H1 (cell line): Measurements from ENCODE around the gene C12orf75. TPM values are rescaled to one million over a fixed set of nuclear protein-coding genes. Genes with fewer than 3 reads are reported as not detected.

Source experiments
- CTCF ChIA-PET: fragments of 300-600 bp; sonication (Branson Sonifier 250); formaldehyde crosslinking; loops from one replicate; lab custom pipeline; 2021; ENCODE audit not compliant: partially characterized antibody; lab: Charles Lee
- POLR2A ChIA-PET: fragments of 300-600 bp; sonication (Branson Sonifier 250); formaldehyde crosslinking; loops from one replicate; lab custom pipeline; 2021; ENCODE audit warnings: inconsistent platforms; ENCODE audit not compliant: partially characterized antibody; lab: Charles Lee
- DNase-seq, 2 experiments: peaks; one replicate each; pipeline versions ENCODE4 v3.0.0 to v3.0.0-alpha.2; 2010 to 2022; ENCODE audit warnings: low spot score in 2 of 2, low read depth in 1 of 2, mixed read lengths in 1 of 2
- FAIRE-seq: peaks from 2 replicates; lab custom pipeline; 2011; peaks lifted over from hg19 to GRCh38; lab: Jason Lieb, UNC
- H2AFZ ChIP-seq: 2 replicates; pipeline ENCODE4 v1.8.1; 2012; ENCODE audit warnings: low read length, inconsistent platforms
- H2AK5ac ChIP-seq: 2 replicates; pipeline ENCODE4 v1.6.1; 2013; ENCODE audit warnings: low read depth, low read length
- H2BK120ac ChIP-seq: replicated peaks from 2 replicates; pipeline ENCODE3; 2013; ENCODE audit warnings: low read depth, low read length, inconsistent platforms
- H2BK12ac ChIP-seq: 2 replicates; pipeline ENCODE4 v1.6.1; 2013; ENCODE audit warnings: low read depth, low read length
- H2BK15ac ChIP-seq: 2 replicates; pipeline ENCODE4 v1.6.1; 2013; ENCODE audit warnings: low read length
- H2BK20ac ChIP-seq: 2 replicates; pipeline ENCODE4 v1.6.1; 2013; ENCODE audit warnings: low read length
- H2BK5ac ChIP-seq: 2 replicates; pipeline ENCODE4 v1.6.1; 2013; ENCODE audit warnings: low read depth, low read length
- H3K14ac ChIP-seq: 2 replicates; pipeline ENCODE4 v1.6.1; 2013; ENCODE audit warnings: inconsistent platforms; ENCODE audit not compliant: insufficient read length
- H3K18ac ChIP-seq: 2 replicates; pipeline ENCODE4 v1.6.1; 2013; ENCODE audit warnings: low read length; ENCODE audit errors: extremely low read depth
- H3K23ac ChIP-seq: 2 replicates; pipeline ENCODE4 v1.6.1; 2013; ENCODE audit warnings: inconsistent platforms; ENCODE audit not compliant: insufficient read length
- H3K23me2 ChIP-seq: 2 replicates; pipeline ENCODE4 v1.6.1; 2013; ENCODE audit warnings: low read depth, low read length
- H3K27ac ChIP-seq: 2 replicates; pipeline ENCODE4 v1.6.1; 2011; ENCODE audit warnings: low read depth, low read length, inconsistent platforms
- H3K27me3 ChIP-seq, 4 experiments: replicated peaks in 1 of 4; 1 replicate in 1 of 4; 2 replicates in 3 of 4; pipeline versions ENCODE4 v1.6.1 to v1.8.1; 2011 to 2013; ENCODE audit warnings: low read length in 3 of 4, mild to moderate bottlenecking in 3 of 4, inconsistent platforms in 2 of 4, mixed read lengths in 2 of 4, moderate library complexity in 1 of 4; ENCODE audit not compliant: control insufficient read depth in 3 of 4, insufficient read depth in 3 of 4; ENCODE audit errors: extremely low read depth in 1 of 4
- H3K36me3 ChIP-seq, 4 experiments: 2 replicates each; pipeline versions ENCODE4 v1.6.1 to v1.8.1; 2011 to 2013; ENCODE audit warnings: mild to moderate bottlenecking in 4 of 4, low read length in 3 of 4, moderate library complexity in 2 of 4, control low read depth in 1 of 4, inconsistent platforms in 1 of 4; ENCODE audit not compliant: insufficient read depth in 4 of 4, control insufficient read depth in 2 of 4
- H3K4ac ChIP-seq: replicated peaks from 2 replicates; pipeline ENCODE3; 2013; ENCODE audit warnings: low read length, low read depth, mixed read lengths, inconsistent platforms; ENCODE audit not compliant: insufficient read length
- H3K4me1 ChIP-seq, 4 experiments: replicated peaks in 1 of 4; 1 replicate in 1 of 4; 2 replicates in 3 of 4; pipeline versions ENCODE4 v1.6.1 to v1.8.1; 2011 to 2013; ENCODE audit warnings: low read length in 3 of 4, inconsistent platforms in 2 of 4, mixed read lengths in 1 of 4; ENCODE audit not compliant: insufficient read depth in 4 of 4, control insufficient read depth in 3 of 4
- H3K4me2 ChIP-seq, 2 experiments: 2 replicates each; pipeline versions ENCODE4 v1.6.1 to v1.8.1; 2011 to 2013; ENCODE audit warnings: low read depth in 2 of 2, low read length in 2 of 2, control low read depth in 1 of 2, inconsistent platforms in 1 of 2, mild to moderate bottlenecking in 1 of 2; ENCODE audit not compliant: insufficient read depth in 1 of 2
- H3K4me3 ChIP-seq, 4 experiments: fragments of 200-600, 300-600 bp in 1 of 4; sonication (generic), shearing (Covaris generic), sonication (Bioruptor Twin) in 1 of 4; 2 replicates each; pipeline versions ENCODE4 v1.5.1 to v1.8.1; 2011 to 2016; ENCODE audit warnings: low read length in 4 of 4, low read depth in 3 of 4, control low read depth in 2 of 4, inconsistent platforms in 2 of 4, mild to moderate bottlenecking in 2 of 4, mixed read lengths in 1 of 4, moderate library complexity in 1 of 4; ENCODE audit not compliant: insufficient read depth in 2 of 4; ENCODE audit errors: extremely low read depth in 1 of 4
- H3K56ac ChIP-seq: replicated peaks from 2 replicates; pipeline ENCODE3; 2013; ENCODE audit warnings: low read depth, mild to moderate bottlenecking, mixed read lengths, low read length, inconsistent platforms; ENCODE audit not compliant: insufficient read length
- H3K79me1 ChIP-seq: 2 replicates; pipeline ENCODE4 v1.6.1; 2013; ENCODE audit warnings: low read depth, low read length, control low read depth
- H3K79me2 ChIP-seq, 2 experiments: 2 replicates each; pipeline versions ENCODE4 v1.6.1 to v1.8.1; 2012 to 2013; ENCODE audit warnings: low read length in 2 of 2, mild to moderate bottlenecking in 2 of 2, inconsistent platforms in 1 of 2; ENCODE audit not compliant: insufficient read depth in 2 of 2, control insufficient read depth in 1 of 2
- H3K9ac ChIP-seq, 4 experiments: replicated peaks in 1 of 4; 1 replicate in 1 of 4; 2 replicates in 3 of 4; pipeline versions ENCODE4 v1.6.1 to v1.8.1; 2011 to 2013; ENCODE audit warnings: low read depth in 3 of 4, low read length in 3 of 4, control low read depth in 2 of 4, mild to moderate bottlenecking in 2 of 4, moderate library complexity in 2 of 4, inconsistent platforms in 1 of 4; ENCODE audit errors: extremely low read depth in 1 of 4
- H3K9me3 ChIP-seq, 2 experiments: 2 replicates each; pipeline versions ENCODE4 v1.6.1 to v1.8.1; 2012 to 2013; ENCODE audit warnings: mild to moderate bottlenecking in 2 of 2, moderate library complexity in 2 of 2, control low read depth in 1 of 2, inconsistent platforms in 1 of 2, low read depth in 1 of 2, low read length in 1 of 2, mixed read lengths in 1 of 2; ENCODE audit not compliant: insufficient read depth in 2 of 2
- H4K20me1 ChIP-seq, 2 experiments: replicated peaks in 1 of 2; 2 replicates each; pipeline versions ENCODE3 to v1.8.1; 2011 to 2013; ENCODE audit warnings: inconsistent platforms in 2 of 2, low read length in 2 of 2, mild to moderate bottlenecking in 1 of 2; ENCODE audit not compliant: insufficient read depth in 2 of 2, control insufficient read depth in 1 of 2
- H4K5ac ChIP-seq: 2 replicates; pipeline ENCODE4 v1.6.1; 2013; ENCODE audit warnings: low read length, low read depth, mixed read lengths, inconsistent platforms; ENCODE audit not compliant: insufficient read length
- H4K8ac ChIP-seq: 2 replicates; pipeline ENCODE4 v1.8.0; 2013; ENCODE audit warnings: mild to moderate bottlenecking, moderate library complexity, low read length, inconsistent platforms; ENCODE audit not compliant: insufficient read depth; ENCODE audit errors: extremely low read depth
- H4K91ac ChIP-seq: replicated peaks from 2 replicates; pipeline ENCODE3; 2013; ENCODE audit warnings: low read length, mixed read lengths, inconsistent platforms; ENCODE audit not compliant: insufficient read length
- ATF2 ChIP-seq: IDR thresholded peaks from 2 replicates; pipeline ENCODE4 v1.6.1; 2012; ENCODE audit warnings: low read length, inconsistent platforms
- PHF8 ChIP-seq: fragments of 200-600 bp; sonication (generic); conservative IDR thresholded peaks from 2 replicates; pipeline ENCODE4 v1.7.1; 2012; ENCODE audit warnings: low read depth, mild to moderate bottlenecking, inconsistent platforms, low read length, moderate library complexity
- POLR2A ChIP-seq, 2 experiments: IDR thresholded peaks; 1 replicate in 1 of 2; 2 replicates in 1 of 2; pipeline ENCODE4 v1.6.1; 2011; ENCODE audit warnings: low read depth in 2 of 2, low read length in 2 of 2, mild to moderate bottlenecking in 2 of 2; ENCODE audit errors: control extremely low read depth in 1 of 2
- RAD21 ChIP-seq, 2 experiments: IDR thresholded peaks in 1 of 2; conservative IDR thresholded peaks in 1 of 2; 2 replicates each; pipeline ENCODE4 v1.6.1; 2011; ENCODE audit warnings: low read depth in 2 of 2, low read length in 2 of 2, improper control_type of control experiment in 1 of 2, inconsistent platforms in 1 of 2, mild to moderate bottlenecking in 1 of 2, moderate library complexity in 1 of 2
- SIN3A ChIP-seq, 2 experiments: IDR thresholded peaks in 1 of 2; conservative IDR thresholded peaks in 1 of 2; 2 replicates each; pipeline ENCODE4 v1.6.1; 2011 to 2012; ENCODE audit warnings: low read length in 2 of 2, improper control_type of control experiment in 1 of 2, low read depth in 1 of 2, mild to moderate bottlenecking in 1 of 2
- TAF1 ChIP-seq: IDR thresholded peaks from 2 replicates; pipeline ENCODE4 v1.6.1; 2011; ENCODE audit warnings: mild to moderate bottlenecking, low read depth, low read length
- WGBS, 2 experiments: shearing (Covaris generic) in 1 of 2; methylation state at CpG; one replicate each; pipeline versions ENCODE4 v1.1.6 to v1.1.7; 2013 to 2015; ENCODE audit warnings: low lambda C conversion rate in 2 of 2, mixed read lengths in 2 of 2, inconsistent platforms in 1 of 2, low coverage in 1 of 2, missing lambda C conversion rate in 1 of 2; ENCODE audit not compliant: insufficient replicate concordance in 2 of 2, insufficient coverage in 1 of 2, insufficient read length in 1 of 2; ENCODE audit errors: extremely low coverage in 1 of 2, missing lambda C conversion rate in 1 of 2; 5-methylcytosine and 5-hydroxymethylcytosine counted together
- polyA plus RNA-seq, 7 experiments: library from polyadenylated mRNA; depleted of rRNA in 3 of 7; stranded (reverse) in 5 of 7; unstranded in 2 of 7; fragments of >200 nt in 5 of 7; fragments of 200-250 nt in 2 of 7; gene quantifications; 1 replicate in 5 of 7; 2 replicates in 1 of 7; 4 replicates in 1 of 7; pipeline versions ENCODE4 v1.2.1 to v1.2.3, GENCODE V29; 2011 to 2013; ENCODE audit warnings: missing spikeins in 2 of 7, mixed read lengths in 2 of 7
- total RNA-seq: library from RNA; stranded (reverse); fragmentation: NEBNext Ultra II Directional; extraction: Animal tissue kit (Norgen Biotek cat#: 25700); gene quantifications from 2 replicates; pipeline ENCODE4 v1.2.1, GENCODE V29; 2021

C12orf75 gene
- total and polyA plus RNA-seq, 2 of the 8 experiments (the other 6 are each of a cell fraction or from before 2014, with no cell fraction given) = 26.4 to 41.2 TPM

- Histone ChIP-seq H3K79me1 (no peaks in the 10 kb centered on the region), H2BK20ac (no peak overlapping the region), H4K91ac (no peak overlapping the region), H2BK120ac (no peak overlapping the region), H3K4me2 (no peak overlapping the region), H3K9me3 (peaks cover 0 to 4% of the 10 kb centered on the region in 2 experiments; a peak in 3 of 4 replicates), H3K9ac (no peak overlapping the region), H3K56ac (no peak overlapping the region), H3K18ac (no peak overlapping the region), H3K23me2 (no peaks in the 10 kb centered on the region), H3K27me3 (no peaks in the 10 kb centered on the region), H4K8ac (no peak overlapping the region), H4K5ac (no peak overlapping the region), H3K27ac (no peak overlapping the region), H3K79me2 (no peaks in the 10 kb centered on the region), H2AK5ac (no peak overlapping the region), H3K36me3 (no peaks in the 10 kb centered on the region), H3K23ac (no peak overlapping the region), H2BK12ac (no peak overlapping the region), H3K14ac (no peak overlapping the region), H3K4me3 (no peak overlapping the region), H2BK15ac (no peak overlapping the region), H4K20me1 (no peaks in the 10 kb centered on the region), H2BK5ac (no peak overlapping the region), H3K4me1 (no peaks in the 10 kb centered on the region), H2AFZ (no peak overlapping the region), H3K4ac (no peak overlapping the region)
- ChIA-PET POLR2A (no interaction called here), CTCF (no interaction called here)
- DNase-seq = no peak
- no peak for TF ChIP-seq SIN3A (conservative IDR thresholded peaks at IDR 0.05 in 1 of 2, IDR thresholded peaks at IDR 0.05 in 1 of 2; ENCODE audit: low read depth in 1 of 2, low read length in 2 of 2)
- TF ChIP-seq PHF8 = no peak
- TF ChIP-seq RAD21 (IDR thresholded peaks at IDR 0.05 in 1 of 2, conservative IDR thresholded peaks at IDR 0.05 in 1 of 2; ENCODE audit: low read depth in 2 of 2, low read length in 2 of 2) = no peak
- no peak for TF ChIP-seq ATF2
- no peak for TF ChIP-seq TAF1
- TF ChIP-seq POLR2A (IDR thresholded peaks at IDR 0.05; ENCODE audit: control extremely low read depth in 1 of 2, low read depth in 2 of 2, low read length in 2 of 2) = no peak
- FAIRE-seq = no peak
- WGBS, 2 experiments = 89% methylated on average over 7 of the region's 7 CpGs; no CpG with 5 or more reads in 1 of the 2 experiments
Observed at GRCh38 chr12:105399428-105400081, 69.1 kb downstream of the C12orf75 start.
